Measurements from ENCODE around the gene CLTCL1. TPM values are rescaled to one million over a fixed set of nuclear protein-coding genes. Genes with fewer than 3 reads are reported as not detected.

Gene CLTCL1
- polyA plus RNA-seq, 1 donor (not counting 4 experiments of a cell fraction or from before 2014, with no cell fraction given): 12.4 TPM

- TF ChIP-seq EZH2 (IDR thresholded peaks at IDR 0.05; ENCODE audit: low read length): no peak
- TF ChIP-seq CTCF (optimal IDR thresholded peaks at IDR 0.05 in 1 of 3, IDR thresholded peaks at IDR 0.05 in 1 of 3, conservative IDR thresholded peaks at IDR 0.05 in 1 of 3; ENCODE audit: extremely low read depth in 1 of 3, insufficient read depth in 2 of 3, low read length in 3 of 3): no peak
- Histone ChIP-seq H3K4me1 (ENCODE audit: control insufficient read depth, extremely low read depth, insufficient read depth, low read length) (no peaks in the 10 kb centered on the region), H3K27me3 (ENCODE audit: control insufficient read depth, extremely low read depth, insufficient read depth, low read length) (no peaks in the 10 kb centered on the region), H3K9ac (ENCODE audit: control insufficient read depth, extremely low read depth, insufficient read depth, low read length) (no peak overlapping the region), H3K36me3 (ENCODE audit: control insufficient read depth in 2 of 2, extremely low read depth in 1 of 2, insufficient read depth in 2 of 2, low read length in 2 of 2) (peaks cover 20 to 46% of the 10 kb centered on the region in 2 experiments), H3K4me3 (ENCODE audit: control insufficient read depth in 2 of 3, extremely low read depth in 1 of 3, insufficient read depth in 2 of 3, low read depth in 1 of 3, low read length in 3 of 3) (no peak overlapping the region), H2AFZ (ENCODE audit: control insufficient read depth, low read length) (no peak overlapping the region), H3K9me3 (ENCODE audit: control insufficient read depth, low read depth, low read length) (no peaks in the 10 kb centered on the region), H3K79me2 (ENCODE audit: control insufficient read depth, insufficient read depth, low read length) (no peaks in the 10 kb centered on the region), H3K9me1 (ENCODE audit: control insufficient read depth, extremely low read depth, insufficient read depth, low read length) (no peaks in the 10 kb centered on the region), H4K20me1 (ENCODE audit: control insufficient read depth, extremely low read depth, insufficient read depth, low read length) (no peaks in the 10 kb centered on the region), H3K4me2 (ENCODE audit: control insufficient read depth, extremely low read depth, insufficient read depth, low read depth, low read length) (no peak overlapping the region), H3K27ac (ENCODE audit: control insufficient read depth, insufficient read depth, low read length) (no peak overlapping the region)
- no peak for DNase-seq (ENCODE audit: low read depth, low spot score)
- dilution Hi-C loops (cut with MboI; ENCODE audit: extremely low pct_ligation_motif_present, low sequenced_read_pairs): no loop called here
- FAIRE-seq: no peak
Observed at GRCh38 chr22:19218541-19219233, 72.8 kb downstream of the CLTCL1 start.

- Histone ChIP-seq H3K79me2 (ENCODE audit: control insufficient read depth, insufficient read depth, low read length) (no peaks in the 10 kb centered on the region), H2AFZ (ENCODE audit: control insufficient read depth, low read length) (no peak overlapping the region), H4K20me1 (ENCODE audit: control insufficient read depth, extremely low read depth, insufficient read depth, low read length) (no peaks in the 10 kb centered on the region), H3K9me3 (ENCODE audit: control insufficient read depth, low read depth, low read length) (no peaks in the 10 kb centered on the region), H3K27me3 (ENCODE audit: control insufficient read depth, extremely low read depth, insufficient read depth, low read length) (no peaks in the 10 kb centered on the region), H3K4me1 (ENCODE audit: control insufficient read depth, extremely low read depth, insufficient read depth, low read length) (no peaks in the 10 kb centered on the region), H3K9me1 (ENCODE audit: control insufficient read depth, extremely low read depth, insufficient read depth, low read length) (no peaks in the 10 kb centered on the region), H3K4me3 (ENCODE audit: control insufficient read depth in 2 of 3, extremely low read depth in 1 of 3, insufficient read depth in 2 of 3, low read depth in 1 of 3, low read length in 3 of 3) (no peak overlapping the region), H3K4me2 (ENCODE audit: control insufficient read depth, extremely low read depth, insufficient read depth, low read depth, low read length) (no peak overlapping the region), H3K9ac (ENCODE audit: control insufficient read depth, extremely low read depth, insufficient read depth, low read length) (no peak overlapping the region), H3K27ac (ENCODE audit: control insufficient read depth, insufficient read depth, low read length) (no peak overlapping the region), H3K36me3 (ENCODE audit: control insufficient read depth in 2 of 2, extremely low read depth in 1 of 2, insufficient read depth in 2 of 2, low read length in 2 of 2) (peaks cover 18 to 35% of the 10 kb centered on the region in 2 experiments)
- dilution Hi-C loops (cut with MboI; ENCODE audit: extremely low pct_ligation_motif_present, low sequenced_read_pairs): no loop called here
- TF ChIP-seq CTCF (optimal IDR thresholded peaks at IDR 0.05 in 1 of 3, IDR thresholded peaks at IDR 0.05 in 1 of 3, conservative IDR thresholded peaks at IDR 0.05 in 1 of 3; ENCODE audit: extremely low read depth in 1 of 3, insufficient read depth in 2 of 3, low read length in 3 of 3): no peak
- no peak for TF ChIP-seq EZH2 (IDR thresholded peaks at IDR 0.05; ENCODE audit: low read length)
- FAIRE-seq (no peak), DNase-seq (ENCODE audit: low read depth, low spot score) (no peak)
Observed at GRCh38 chr22:19216579-19216978, 74.9 kb downstream of the CLTCL1 start.
